SU-DHL-6 (cell line): ENCODE measurements around the gene RANBP1.

Experiments
- H2AFZ ChIP-seq: fragments of 200-600 bp; sonication (generic); 2 replicates; pipeline ENCODE4 v1.6.1; 2014; ENCODE audit warnings: low read depth, mild to moderate bottlenecking, moderate library complexity, mixed read lengths, antibody characterized with exemption, low read length; ENCODE audit not compliant: severe bottlenecking
- H3F3A ChIP-seq: fragments of 200-600 bp; shearing (Covaris generic); 2 replicates; pipeline ENCODE4 v1.6.0; 2016; ENCODE audit warnings: antibody characterized with exemption, mild to moderate bottlenecking; ENCODE audit not compliant: insufficient read depth
- H3K27ac ChIP-seq: fragments of 200-600 bp; sonication (generic); 2 replicates; pipeline ENCODE4 v1.5.1; 2016; ENCODE audit warnings: low read depth, mild to moderate bottlenecking, low read length, moderate library complexity, mixed read lengths
- H3K27me3 ChIP-seq: fragments of 200-600 bp; sonication (generic), shearing (Covaris generic); 2 replicates; pipeline ENCODE4 v1.6.0; 2014; ENCODE audit warnings: mild to moderate bottlenecking, low read length
- H3K36me3 ChIP-seq: fragments of 200-600 bp; sonication (generic); 2 replicates; pipeline ENCODE4 v1.6.1; 2014; ENCODE audit warnings: mild to moderate bottlenecking, low read length, mixed read lengths
- H3K4me2 ChIP-seq: fragments of 300-600, 200-600 bp; shearing (Covaris generic), sonication (generic); 2 replicates; pipeline ENCODE4 v1.6.0; 2014; ENCODE audit warnings: low read length, low read depth, mild to moderate bottlenecking; ENCODE audit not compliant: poor library complexity, severe bottlenecking
- H3K4me3 ChIP-seq: fragments of 200-600 bp; sonication (generic); 2 replicates; pipeline ENCODE4 v1.5.1; 2014; ENCODE audit warnings: antibody characterized with exemption, low read length, mild to moderate bottlenecking, mixed read lengths; ENCODE audit not compliant: insufficient read depth, poor library complexity, severe bottlenecking
- H3K79me2 ChIP-seq: fragments of 200-600 bp; sonication (generic); 2 replicates; pipeline ENCODE4 v1.6.1; 2014; ENCODE audit warnings: mild to moderate bottlenecking, low read length, moderate library complexity; ENCODE audit not compliant: insufficient read depth
- H3K9ac ChIP-seq: fragments of 200-600 bp; sonication (generic); 2 replicates; pipeline ENCODE4 v1.7.0; 2014; ENCODE audit warnings: mild to moderate bottlenecking, low read length
- H3K9me2 ChIP-seq: fragments of 200-600 bp; sonication (generic); replicated peaks from 2 replicates; pipeline ENCODE4 v1.6.1; 2014; ENCODE audit warnings: low read length; ENCODE audit not compliant: insufficient read depth
- H3K9me3 ChIP-seq: fragments of 200-600 bp; sonication (generic); 2 replicates; pipeline ENCODE4 v1.6.1; 2014; ENCODE audit warnings: low read length, mixed read lengths; ENCODE audit not compliant: insufficient read depth
- H4K20me1 ChIP-seq: fragments of 200-600 bp; sonication (generic); 2 replicates; pipeline ENCODE4 v1.6.1; 2014; ENCODE audit warnings: low read depth, mild to moderate bottlenecking, antibody characterized with exemption, low read length, moderate library complexity, mixed read lengths
- EZH2phosphoT487 ChIP-seq: fragments of 200-600 bp; sonication (generic), shearing (Covaris generic); conservative IDR thresholded peaks from 2 replicates; pipeline ENCODE4 v1.6.1; 2018; ENCODE audit warnings: mild to moderate bottlenecking, antibody characterized with exemption, low read length, moderate library complexity, mixed read lengths
- TF ChIP-seq, protein P1 (sequence below): fragments of 200-600 bp; sonication (generic); IDR thresholded peaks from one replicate; pipeline ENCODE4 v1.5.1; 2017; ENCODE audit warnings: antibody characterized with exemption, mild to moderate bottlenecking, low read length, moderate library complexity; ENCODE audit not compliant: insufficient read depth, poor library complexity, severe bottlenecking

The RANBP1 gene

GRCh38 chr22:20116376-20116950 is 559 bp downstream of the RANBP1 start:
- Histone ChIP-seq H3K4me2 (peak overlapping the region; percentile 70), H3K36me3 (peaks cover 4% of the 10 kb centered on the region; the same call in 1 of the 2 replicates), H3K9me2 (no peaks in the 10 kb centered on the region), H3K79me2 (peaks cover 48% of the 10 kb centered on the region), H3K9ac (peak overlapping the region; percentile 99), H3K4me3 (peak overlapping the region; percentile 89), H3K27ac (peak overlapping the region; percentile 51), H3K27me3 (no peaks in the 10 kb centered on the region), H4K20me1 (no peaks in the 10 kb centered on the region), H3F3A (0 out of 2 replicates have a peak, but pooled peaks cover 3% of the 10 kb centered on the region), H2AFZ (peak overlapping the region; percentile 26), H3K9me3 (no peaks in the 10 kb centered on the region)
- TF ChIP-seq, protein P1, sequence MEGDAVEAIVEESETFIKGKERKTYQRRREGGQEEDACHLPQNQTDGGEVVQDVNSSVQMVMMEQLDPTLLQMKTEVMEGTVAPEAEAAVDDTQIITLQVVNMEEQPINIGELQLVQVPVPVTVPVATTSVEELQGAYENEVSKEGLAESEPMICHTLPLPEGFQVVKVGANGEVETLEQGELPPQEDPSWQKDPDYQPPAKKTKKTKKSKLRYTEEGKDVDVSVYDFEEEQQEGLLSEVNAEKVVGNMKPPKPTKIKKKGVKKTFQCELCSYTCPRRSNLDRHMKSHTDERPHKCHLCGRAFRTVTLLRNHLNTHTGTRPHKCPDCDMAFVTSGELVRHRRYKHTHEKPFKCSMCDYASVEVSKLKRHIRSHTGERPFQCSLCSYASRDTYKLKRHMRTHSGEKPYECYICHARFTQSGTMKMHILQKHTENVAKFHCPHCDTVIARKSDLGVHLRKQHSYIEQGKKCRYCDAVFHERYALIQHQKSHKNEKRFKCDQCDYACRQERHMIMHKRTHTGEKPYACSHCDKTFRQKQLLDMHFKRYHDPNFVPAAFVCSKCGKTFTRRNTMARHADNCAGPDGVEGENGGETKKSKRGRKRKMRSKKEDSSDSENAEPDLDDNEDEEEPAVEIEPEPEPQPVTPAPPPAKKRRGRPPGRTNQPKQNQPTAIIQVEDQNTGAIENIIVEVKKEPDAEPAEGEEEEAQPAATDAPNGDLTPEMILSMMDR, result no peak
- TF ChIP-seq EZH2phosphoT487, result no peak

- H3K9me2 ChIP-seq, result no peaks in the 10 kb centered on the region
- H4K20me1 ChIP-seq, result no peaks in the 10 kb centered on the region
- H3K4me3 ChIP-seq, result peak within 1 kb of the TSS; percentile 95
- no peaks in the 10 kb centered on the region for H3K9me3 ChIP-seq
- peak within 1 kb of the TSS; percentile 83 for H3K4me2 ChIP-seq
- peak within 1 kb of the TSS; percentile 51 for H3K27ac ChIP-seq
- no peaks in the 10 kb centered on the region for H3K27me3 ChIP-seq
- H3K9ac ChIP-seq, result peak within 1 kb of the TSS; percentile 99
- peak within 1 kb of the TSS; percentile 26 for H2AFZ ChIP-seq
- H3K79me2 ChIP-seq, result peaks cover 54% of the 10 kb centered on the region
- peaks cover 4% of the 10 kb centered on the region; the same call in 1 of the 2 replicates for H3K36me3 ChIP-seq
- no peak for TF ChIP-seq EZH2phosphoT487
- H3F3A ChIP-seq, result 0 out of 2 replicates have a peak, but pooled peaks cover 2% of the 10 kb centered on the region
These were observed 1.2 kb downstream of the RANBP1 start, which contains the start of gene TRMT2A for GRCh38 chr22:20116951-20117632. Gene TRMT2A, minus strand, starts transcription at chr22:20117226. Its CDS starts 320 bp downstream, at chr22:20116906.

DNA sequence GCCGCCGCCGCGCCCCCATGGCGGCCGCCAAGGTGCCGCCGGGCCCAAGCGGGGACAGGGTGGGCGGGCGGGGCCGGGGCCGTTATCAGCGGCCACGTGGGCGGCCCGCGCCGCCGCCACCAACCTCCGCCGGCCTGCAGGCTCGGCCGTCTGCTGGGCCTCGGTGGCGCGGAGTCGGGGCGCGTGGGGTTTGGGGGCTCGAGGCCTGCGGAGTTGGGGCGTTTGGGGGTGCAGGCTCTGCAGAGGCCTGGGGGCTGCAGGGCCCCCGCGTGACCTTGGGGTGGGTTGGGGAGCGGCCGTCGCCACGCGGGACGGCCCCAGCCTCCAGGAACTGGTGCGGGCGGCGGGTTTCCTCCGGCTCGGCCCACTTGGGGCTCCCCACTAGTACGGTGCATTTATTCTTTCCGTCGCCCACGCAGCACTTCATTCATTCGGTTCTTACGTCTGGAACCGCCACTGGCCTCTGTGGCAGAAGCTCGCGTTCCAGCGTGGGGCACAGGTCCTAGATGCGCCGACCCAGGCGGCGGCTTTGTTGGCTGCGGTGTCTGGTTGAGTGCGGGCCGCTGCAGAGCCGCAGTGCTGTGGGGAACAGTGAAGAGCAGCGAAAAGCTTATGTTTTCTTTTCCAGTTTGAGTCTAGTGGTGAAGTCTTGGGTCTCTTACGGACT is 1.9 kb downstream of the RANBP1 start:
- H3K9me3 ChIP-seq, result no peaks in the 10 kb centered on the region
- peak overlapping the region; percentile 99 for H3K9ac ChIP-seq
- peak overlapping the region; percentile 50 for H3K27ac ChIP-seq
- no peaks in the 10 kb centered on the region for H4K20me1 ChIP-seq
- peaks cover 57% of the 10 kb centered on the region for H3K79me2 ChIP-seq
- H3K9me2 ChIP-seq, result no peaks in the 10 kb centered on the region
- no peaks in the 10 kb centered on the region for H3F3A ChIP-seq
- TF ChIP-seq, protein P1, result no peak
- TF ChIP-seq EZH2phosphoT487, result no peak
- H3K27me3 ChIP-seq, result no peaks in the 10 kb centered on the region
- H2AFZ ChIP-seq, result no peak overlapping the region
- peak overlapping the region; percentile 95 for H3K4me3 ChIP-seq
- peaks cover 4% of the 10 kb centered on the region; the same call in 1 of the 2 replicates for H3K36me3 ChIP-seq
- H3K4me2 ChIP-seq, result peak overlapping the region; percentile 83
